Endothelial cell (in vitro differentiated cells): ENCODE measurements around the gene RHO. TPM values are rescaled to one million over a fixed set of nuclear protein-coding genes. Genes with fewer than 3 reads are reported as not detected.

ENCODE experiments used
- DNase-seq: peaks from one replicate; pipeline ENCODE4 v3.0.0; 2021; ENCODE audit warnings: low spot score
- H3K27ac Mint-ChIP-seq: one replicate; pipeline ENCODE4 v1.8.0; 2021; ENCODE audit warnings: mixed read lengths, inconsistent platforms; ENCODE audit not compliant: unreplicated experiment
- H3K27me3 Mint-ChIP-seq: one replicate; pipeline ENCODE4 v1.8.0; 2021; ENCODE audit warnings: mild to moderate bottlenecking, moderate library complexity, mixed read lengths, inconsistent platforms; ENCODE audit not compliant: unreplicated experiment
- H3K36me3 Mint-ChIP-seq: one replicate; pipeline ENCODE4 v1.8.0; 2021; ENCODE audit warnings: mild to moderate bottlenecking, low read depth, mixed read lengths, inconsistent platforms; ENCODE audit not compliant: unreplicated experiment
- H3K4me1 Mint-ChIP-seq: one replicate; pipeline ENCODE4 v1.8.0; 2021; ENCODE audit warnings: mild to moderate bottlenecking, mixed read lengths, inconsistent platforms; ENCODE audit not compliant: unreplicated experiment
- H3K4me3 Mint-ChIP-seq: one replicate; pipeline ENCODE4 v1.8.0; 2021; ENCODE audit warnings: mild to moderate bottlenecking, mixed read lengths, inconsistent platforms; ENCODE audit not compliant: unreplicated experiment
- H3K9me3 Mint-ChIP-seq: one replicate; pipeline ENCODE4 v1.8.0; 2021; ENCODE audit warnings: mixed read lengths, inconsistent platforms; ENCODE audit not compliant: unreplicated experiment
- total RNA-seq: library from RNA; stranded (reverse); fragmentation: NEBNext Ultra II Directional; extraction: Animal tissue kit (Norgen Biotek cat#: 25700); gene quantifications from one replicate; pipeline ENCODE4 v1.2.1, GENCODE V29; 2021; ENCODE audit not compliant: unreplicated experiment
- TF ChIP-seq, protein P1 (sequence below): fragments of 200-600 bp; sonication (generic); IDR thresholded peaks from one replicate; pipeline ENCODE4 v1.5.0; 2021; ENCODE audit warnings: antibody characterized with exemption; ENCODE audit not compliant: unreplicated experiment

Gene RHO
- total RNA-seq, 1 donor from 2014 or later: not detected

DNA sequence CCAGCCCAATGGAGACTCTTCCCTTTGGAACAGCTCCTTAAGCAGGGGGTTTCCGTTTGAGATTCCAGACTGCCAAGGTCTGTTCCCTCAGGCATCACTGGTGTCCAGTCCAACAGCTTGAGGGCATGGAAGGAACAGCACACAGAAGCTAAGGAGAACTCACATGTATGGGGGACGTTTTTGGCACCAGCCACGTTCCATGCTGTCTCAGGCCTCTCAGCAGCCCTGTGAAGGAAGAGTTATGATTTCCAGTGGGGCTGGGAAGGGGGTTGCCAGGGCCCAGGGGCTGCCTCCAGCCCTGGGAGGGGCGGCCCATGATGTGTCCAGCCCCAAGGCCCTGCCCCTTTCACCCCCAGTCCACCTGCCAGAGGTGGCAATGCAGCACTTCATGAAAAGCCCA is 7.5 kb upstream of the RHO start:
- TF ChIP-seq, protein P1, sequence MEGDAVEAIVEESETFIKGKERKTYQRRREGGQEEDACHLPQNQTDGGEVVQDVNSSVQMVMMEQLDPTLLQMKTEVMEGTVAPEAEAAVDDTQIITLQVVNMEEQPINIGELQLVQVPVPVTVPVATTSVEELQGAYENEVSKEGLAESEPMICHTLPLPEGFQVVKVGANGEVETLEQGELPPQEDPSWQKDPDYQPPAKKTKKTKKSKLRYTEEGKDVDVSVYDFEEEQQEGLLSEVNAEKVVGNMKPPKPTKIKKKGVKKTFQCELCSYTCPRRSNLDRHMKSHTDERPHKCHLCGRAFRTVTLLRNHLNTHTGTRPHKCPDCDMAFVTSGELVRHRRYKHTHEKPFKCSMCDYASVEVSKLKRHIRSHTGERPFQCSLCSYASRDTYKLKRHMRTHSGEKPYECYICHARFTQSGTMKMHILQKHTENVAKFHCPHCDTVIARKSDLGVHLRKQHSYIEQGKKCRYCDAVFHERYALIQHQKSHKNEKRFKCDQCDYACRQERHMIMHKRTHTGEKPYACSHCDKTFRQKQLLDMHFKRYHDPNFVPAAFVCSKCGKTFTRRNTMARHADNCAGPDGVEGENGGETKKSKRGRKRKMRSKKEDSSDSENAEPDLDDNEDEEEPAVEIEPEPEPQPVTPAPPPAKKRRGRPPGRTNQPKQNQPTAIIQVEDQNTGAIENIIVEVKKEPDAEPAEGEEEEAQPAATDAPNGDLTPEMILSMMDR: no peak
- Mint-ChIP-seq H3K27ac (no peak overlapping the region), H3K36me3 (peaks cover 24% of the 10 kb centered on the region), H3K27me3 (peaks cover 26% of the 10 kb centered on the region), H3K4me1 (peaks cover 20% of the 10 kb centered on the region), H3K4me3 (no peak overlapping the region), H3K9me3 (no peaks in the 10 kb centered on the region)
- no peak for DNase-seq

DNA sequence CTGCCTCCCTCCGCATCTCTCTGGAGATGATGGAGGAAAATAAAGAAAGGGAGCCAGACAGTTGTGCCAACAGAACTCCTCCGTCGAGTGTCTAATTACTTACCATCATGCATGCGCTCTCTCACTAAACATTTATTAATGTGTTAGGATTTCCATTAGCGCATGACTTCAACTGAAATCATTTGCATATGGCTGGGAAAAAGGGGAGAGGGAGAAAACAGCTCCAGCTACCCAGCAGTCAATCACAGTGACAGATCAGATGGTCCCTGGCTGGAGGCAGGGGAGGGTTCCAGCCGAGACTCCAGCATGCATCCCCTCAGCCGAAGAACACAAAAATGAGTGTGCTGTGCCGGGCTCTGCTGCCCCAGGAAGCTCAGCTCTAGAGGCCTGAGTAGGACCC is 6.8 kb upstream of the RHO start:
- Mint-ChIP-seq H3K27me3 (peaks cover 29% of the 10 kb centered on the region), H3K36me3 (peaks cover 18% of the 10 kb centered on the region), H3K9me3 (no peaks in the 10 kb centered on the region), H3K27ac (no peak overlapping the region), H3K4me1 (peaks cover 18% of the 10 kb centered on the region), H3K4me3 (no peak overlapping the region)
- TF ChIP-seq, protein P1: no peak
- no peak for DNase-seq

DNA sequence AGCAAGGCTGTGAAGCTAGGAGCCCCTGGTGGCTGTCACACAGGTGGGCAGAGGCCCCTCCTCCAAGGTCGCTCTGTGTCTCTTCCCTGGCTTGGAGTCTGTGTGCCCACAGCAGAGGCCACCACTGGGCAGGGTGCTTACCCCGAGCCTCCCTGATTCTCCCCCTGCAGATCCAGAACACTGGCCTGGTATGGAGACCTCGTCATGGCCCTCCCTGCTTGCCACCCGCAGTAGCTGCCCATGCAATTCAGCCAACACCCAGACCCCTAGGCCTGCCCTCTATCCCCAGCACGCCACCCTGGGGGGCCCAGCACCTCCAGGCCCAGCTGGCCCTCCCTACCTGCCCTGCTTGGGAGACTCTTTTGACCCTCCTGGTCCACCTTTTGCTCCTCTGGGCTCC is 5.5 kb upstream of the RHO start:
- H3K27me3 Mint-ChIP-seq: peaks cover 26% of the 10 kb centered on the region
- H3K4me3 Mint-ChIP-seq: no peak overlapping the region
- TF ChIP-seq, protein P1: no peak
- H3K27ac Mint-ChIP-seq: no peak overlapping the region
- peaks cover 8% of the 10 kb centered on the region for H3K36me3 Mint-ChIP-seq
- H3K9me3 Mint-ChIP-seq: no peaks in the 10 kb centered on the region
- H3K4me1 Mint-ChIP-seq: peaks cover 22% of the 10 kb centered on the region
- no peak for DNase-seq

DNA sequence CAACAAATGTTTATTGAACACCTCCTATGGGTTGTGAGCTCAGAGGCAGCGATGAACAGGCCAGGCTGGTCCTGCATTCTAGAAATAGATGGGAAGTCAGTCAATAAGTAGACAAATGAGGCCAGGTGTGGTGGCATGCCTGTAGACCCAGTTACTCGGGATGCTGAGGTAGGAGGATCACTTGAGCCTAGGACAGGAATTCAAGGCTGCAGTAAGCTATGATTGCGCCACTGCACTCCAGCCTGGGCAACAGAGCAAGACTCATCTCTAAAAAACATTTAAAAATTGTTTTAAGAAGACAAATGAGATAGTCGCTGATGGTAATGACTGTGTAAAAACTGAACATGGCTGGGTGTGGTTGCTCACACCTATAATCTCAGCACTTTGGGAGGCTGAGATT is 4.4 kb upstream of the RHO start:
- TF ChIP-seq, protein P1: no peak
- DNase-seq: no peak
- H3K36me3 Mint-ChIP-seq: peaks cover 8% of the 10 kb centered on the region
- H3K4me1 Mint-ChIP-seq: peaks cover 28% of the 10 kb centered on the region
- peaks cover 26% of the 10 kb centered on the region for H3K27me3 Mint-ChIP-seq
- H3K4me3 Mint-ChIP-seq: no peak overlapping the region
- no peaks in the 10 kb centered on the region for H3K9me3 Mint-ChIP-seq
- no peak overlapping the region for H3K27ac Mint-ChIP-seq

GRCh38 chr3:129525341-129525968 is 3.0 kb upstream of the RHO start:
- peaks cover 6% of the 10 kb centered on the region for H3K36me3 Mint-ChIP-seq
- H3K4me1 Mint-ChIP-seq: peaks cover 40% of the 10 kb centered on the region
- no peaks in the 10 kb centered on the region for H3K9me3 Mint-ChIP-seq
- H3K4me3 Mint-ChIP-seq: no peak overlapping the region
- H3K27ac Mint-ChIP-seq: no peak overlapping the region
- no peak for DNase-seq
- H3K27me3 Mint-ChIP-seq: peaks cover 29% of the 10 kb centered on the region
- TF ChIP-seq, protein P1: no peak
